ENCODE results near the gene POLR2J. TPM values are rescaled to one million over a fixed set of nuclear protein-coding genes. Genes with fewer than 3 reads are reported as not detected.

Gene POLR2J
- total and polyA plus RNA-seq, 2 experiments from 2014 or later, result 32.2 to 167 TPM

DNA sequence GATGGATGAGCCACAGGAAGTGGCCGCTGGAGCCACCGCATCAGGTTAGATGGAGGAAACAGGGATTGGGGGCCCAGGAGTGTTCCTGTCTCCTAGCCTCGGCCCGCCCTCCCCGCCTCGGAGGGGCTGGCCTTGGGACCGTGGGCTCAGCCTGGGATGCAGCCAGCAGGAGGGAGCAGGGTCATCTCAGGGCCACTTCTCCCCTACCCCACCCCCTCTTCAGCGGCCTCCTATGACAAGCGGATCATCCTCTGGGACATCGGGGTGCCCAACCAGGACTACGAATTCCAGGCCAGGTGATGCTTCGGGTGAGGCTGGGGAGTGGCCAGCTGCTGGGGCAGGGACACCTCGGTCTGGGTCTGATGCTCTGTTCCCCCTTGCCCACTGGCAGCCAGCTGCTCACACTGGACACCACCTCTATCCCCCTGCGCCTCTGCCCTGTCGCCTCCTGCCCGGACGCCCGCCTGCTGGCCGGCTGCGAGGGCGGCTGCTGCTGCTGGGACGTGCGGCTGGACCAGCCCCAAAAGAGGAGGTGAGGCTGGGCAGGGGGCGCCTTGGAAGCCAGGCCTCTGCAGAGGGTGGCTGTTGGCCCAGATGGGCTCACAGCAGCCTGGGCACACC is 9.3 kb downstream of the POLR2J start:
- no peak overlapping the region for H2AFZ ChIP-seq
- TF ChIP-seq, protein P1, sequence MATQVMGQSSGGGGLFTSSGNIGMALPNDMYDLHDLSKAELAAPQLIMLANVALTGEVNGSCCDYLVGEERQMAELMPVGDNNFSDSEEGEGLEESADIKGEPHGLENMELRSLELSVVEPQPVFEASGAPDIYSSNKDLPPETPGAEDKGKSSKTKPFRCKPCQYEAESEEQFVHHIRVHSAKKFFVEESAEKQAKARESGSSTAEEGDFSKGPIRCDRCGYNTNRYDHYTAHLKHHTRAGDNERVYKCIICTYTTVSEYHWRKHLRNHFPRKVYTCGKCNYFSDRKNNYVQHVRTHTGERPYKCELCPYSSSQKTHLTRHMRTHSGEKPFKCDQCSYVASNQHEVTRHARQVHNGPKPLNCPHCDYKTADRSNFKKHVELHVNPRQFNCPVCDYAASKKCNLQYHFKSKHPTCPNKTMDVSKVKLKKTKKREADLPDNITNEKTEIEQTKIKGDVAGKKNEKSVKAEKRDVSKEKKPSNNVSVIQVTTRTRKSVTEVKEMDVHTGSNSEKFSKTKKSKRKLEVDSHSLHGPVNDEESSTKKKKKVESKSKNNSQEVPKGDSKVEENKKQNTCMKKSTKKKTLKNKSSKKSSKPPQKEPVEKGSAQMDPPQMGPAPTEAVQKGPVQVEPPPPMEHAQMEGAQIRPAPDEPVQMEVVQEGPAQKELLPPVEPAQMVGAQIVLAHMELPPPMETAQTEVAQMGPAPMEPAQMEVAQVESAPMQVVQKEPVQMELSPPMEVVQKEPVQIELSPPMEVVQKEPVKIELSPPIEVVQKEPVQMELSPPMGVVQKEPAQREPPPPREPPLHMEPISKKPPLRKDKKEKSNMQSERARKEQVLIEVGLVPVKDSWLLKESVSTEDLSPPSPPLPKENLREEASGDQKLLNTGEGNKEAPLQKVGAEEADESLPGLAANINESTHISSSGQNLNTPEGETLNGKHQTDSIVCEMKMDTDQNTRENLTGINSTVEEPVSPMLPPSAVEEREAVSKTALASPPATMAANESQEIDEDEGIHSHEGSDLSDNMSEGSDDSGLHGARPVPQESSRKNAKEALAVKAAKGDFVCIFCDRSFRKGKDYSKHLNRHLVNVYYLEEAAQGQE (IDR thresholded peaks at IDR 0.05; ENCODE audit: unreplicated experiment), result no peak
- TF ChIP-seq NANOG (IDR thresholded peaks at IDR 0.05; ENCODE audit: borderline replicate concordance), result no peak
- no peak for TF ChIP-seq CREB1 (CRISPR knock-in tag; IDR thresholded peaks at IDR 0.05; ENCODE audit: low read depth)
- no peak for TF ChIP-seq EZH2 (IDR thresholded peaks at IDR 0.05; ENCODE audit: low read depth, unreplicated experiment)
- TF ChIP-seq, protein P2, sequence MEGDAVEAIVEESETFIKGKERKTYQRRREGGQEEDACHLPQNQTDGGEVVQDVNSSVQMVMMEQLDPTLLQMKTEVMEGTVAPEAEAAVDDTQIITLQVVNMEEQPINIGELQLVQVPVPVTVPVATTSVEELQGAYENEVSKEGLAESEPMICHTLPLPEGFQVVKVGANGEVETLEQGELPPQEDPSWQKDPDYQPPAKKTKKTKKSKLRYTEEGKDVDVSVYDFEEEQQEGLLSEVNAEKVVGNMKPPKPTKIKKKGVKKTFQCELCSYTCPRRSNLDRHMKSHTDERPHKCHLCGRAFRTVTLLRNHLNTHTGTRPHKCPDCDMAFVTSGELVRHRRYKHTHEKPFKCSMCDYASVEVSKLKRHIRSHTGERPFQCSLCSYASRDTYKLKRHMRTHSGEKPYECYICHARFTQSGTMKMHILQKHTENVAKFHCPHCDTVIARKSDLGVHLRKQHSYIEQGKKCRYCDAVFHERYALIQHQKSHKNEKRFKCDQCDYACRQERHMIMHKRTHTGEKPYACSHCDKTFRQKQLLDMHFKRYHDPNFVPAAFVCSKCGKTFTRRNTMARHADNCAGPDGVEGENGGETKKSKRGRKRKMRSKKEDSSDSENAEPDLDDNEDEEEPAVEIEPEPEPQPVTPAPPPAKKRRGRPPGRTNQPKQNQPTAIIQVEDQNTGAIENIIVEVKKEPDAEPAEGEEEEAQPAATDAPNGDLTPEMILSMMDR (conservative IDR thresholded peaks at IDR 0.05; ENCODE audit: low read depth in 2 of 2), result no peak
- TF ChIP-seq POLR2AphosphoS5 (IDR thresholded peaks at IDR 0.05; ENCODE audit: low read depth), result no peak
- TF ChIP-seq ETS1 (IDR thresholded peaks at IDR 0.05), result no peak
- TF ChIP-seq ZNF331 (CRISPR knock-in tag; IDR thresholded peaks at IDR 0.05; ENCODE audit: low read depth), result no peak
- TF ChIP-seq, protein P3, sequence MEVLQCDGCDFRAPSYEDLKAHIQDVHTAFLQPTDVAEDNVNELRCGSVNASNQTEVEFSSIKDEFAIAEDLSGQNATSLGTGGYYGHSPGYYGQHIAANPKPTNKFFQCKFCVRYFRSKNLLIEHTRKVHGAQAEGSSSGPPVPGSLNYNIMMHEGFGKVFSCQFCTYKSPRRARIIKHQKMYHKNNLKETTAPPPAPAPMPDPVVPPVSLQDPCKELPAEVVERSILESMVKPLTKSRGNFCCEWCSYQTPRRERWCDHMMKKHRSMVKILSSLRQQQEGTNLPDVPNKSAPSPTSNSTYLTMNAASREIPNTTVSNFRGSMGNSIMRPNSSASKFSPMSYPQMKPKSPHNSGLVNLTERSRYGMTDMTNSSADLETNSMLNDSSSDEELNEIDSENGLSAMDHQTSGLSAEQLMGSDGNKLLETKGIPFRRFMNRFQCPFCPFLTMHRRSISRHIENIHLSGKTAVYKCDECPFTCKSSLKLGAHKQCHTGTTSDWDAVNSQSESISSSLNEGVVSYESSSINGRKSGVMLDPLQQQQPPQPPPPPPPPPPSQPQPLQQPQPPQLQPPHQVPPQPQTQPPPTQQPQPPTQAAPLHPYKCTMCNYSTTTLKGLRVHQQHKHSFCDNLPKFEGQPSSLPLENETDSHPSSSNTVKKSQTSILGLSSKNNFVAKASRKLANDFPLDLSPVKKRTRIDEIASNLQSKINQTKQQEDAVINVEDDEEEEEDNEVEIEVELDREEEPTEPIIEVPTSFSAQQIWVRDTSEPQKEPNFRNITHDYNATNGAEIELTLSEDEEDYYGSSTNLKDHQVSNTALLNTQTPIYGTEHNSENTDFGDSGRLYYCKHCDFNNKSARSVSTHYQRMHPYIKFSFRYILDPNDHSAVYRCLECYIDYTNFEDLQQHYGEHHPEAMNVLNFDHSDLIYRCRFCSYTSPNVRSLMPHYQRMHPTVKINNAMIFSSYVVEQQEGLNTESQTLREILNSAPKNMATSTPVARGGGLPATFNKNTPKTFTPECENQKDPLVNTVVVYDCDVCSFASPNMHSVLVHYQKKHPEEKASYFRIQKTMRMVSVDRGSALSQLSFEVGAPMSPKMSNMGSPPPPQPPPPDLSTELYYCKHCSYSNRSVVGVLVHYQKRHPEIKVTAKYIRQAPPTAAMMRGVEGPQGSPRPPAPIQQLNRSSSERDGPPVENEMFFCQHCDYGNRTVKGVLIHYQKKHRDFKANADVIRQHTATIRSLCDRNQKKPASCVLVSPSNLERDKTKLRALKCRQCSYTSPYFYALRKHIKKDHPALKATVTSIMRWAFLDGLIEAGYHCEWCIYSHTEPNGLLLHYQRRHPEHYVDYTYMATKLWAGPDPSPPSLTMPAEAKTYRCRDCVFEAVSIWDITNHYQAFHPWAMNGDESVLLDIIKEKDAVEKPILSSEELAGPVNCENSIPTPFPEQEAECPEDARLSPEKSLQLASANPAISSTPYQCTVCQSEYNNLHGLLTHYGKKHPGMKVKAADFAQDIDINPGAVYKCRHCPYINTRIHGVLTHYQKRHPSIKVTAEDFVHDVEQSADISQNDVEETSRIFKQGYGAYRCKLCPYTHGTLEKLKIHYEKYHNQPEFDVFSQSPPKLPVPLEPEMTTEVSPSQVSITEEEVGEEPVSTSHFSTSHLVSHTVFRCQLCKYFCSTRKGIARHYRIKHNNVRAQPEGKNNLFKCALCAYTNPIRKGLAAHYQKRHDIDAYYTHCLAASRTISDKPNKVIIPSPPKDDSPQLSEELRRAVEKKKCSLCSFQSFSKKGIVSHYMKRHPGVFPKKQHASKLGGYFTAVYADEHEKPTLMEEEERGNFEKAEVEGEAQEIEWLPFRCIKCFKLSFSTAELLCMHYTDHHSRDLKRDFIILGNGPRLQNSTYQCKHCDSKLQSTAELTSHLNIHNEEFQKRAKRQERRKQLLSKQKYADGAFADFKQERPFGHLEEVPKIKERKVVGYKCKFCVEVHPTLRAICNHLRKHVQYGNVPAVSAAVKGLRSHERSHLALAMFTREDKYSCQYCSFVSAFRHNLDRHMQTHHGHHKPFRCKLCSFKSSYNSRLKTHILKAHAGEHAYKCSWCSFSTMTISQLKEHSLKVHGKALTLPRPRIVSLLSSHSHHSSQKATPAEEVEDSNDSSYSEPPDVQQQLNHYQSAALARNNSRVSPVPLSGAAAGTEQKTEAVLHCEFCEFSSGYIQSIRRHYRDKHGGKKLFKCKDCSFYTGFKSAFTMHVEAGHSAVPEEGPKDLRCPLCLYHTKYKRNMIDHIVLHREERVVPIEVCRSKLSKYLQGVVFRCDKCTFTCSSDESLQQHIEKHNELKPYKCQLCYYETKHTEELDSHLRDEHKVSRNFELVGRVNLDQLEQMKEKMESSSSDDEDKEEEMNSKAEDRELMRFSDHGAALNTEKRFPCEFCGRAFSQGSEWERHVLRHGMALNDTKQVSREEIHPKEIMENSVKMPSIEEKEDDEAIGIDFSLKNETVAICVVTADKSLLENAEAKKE (CRISPR knock-in tag; IDR thresholded peaks at IDR 0.05), result no peak
- no peak for TF ChIP-seq ZNF114 (CRISPR knock-in tag; IDR thresholded peaks at IDR 0.05)
- TF ChIP-seq STAT1 (IDR thresholded peaks at IDR 0.05; ENCODE audit: unreplicated experiment), result no peak
- TF ChIP-seq JUNB (IDR thresholded peaks at IDR 0.05; ENCODE audit: unreplicated experiment), result no peak
- no peak for TF ChIP-seq EZH2phosphoT487 (IDR thresholded peaks at IDR 0.05; ENCODE audit: unreplicated experiment)
- Mint-ChIP-seq H3K27ac (no peak overlapping the region), H3K4me1 (peaks cover 10% of the 10 kb centered on the region; the same call in 2 of the 3 replicates), H3K4me3 (no peak overlapping the region), H3K27me3 (ENCODE audit: insufficient read depth, low read depth, poor library complexity) (peaks cover 21% of the 10 kb centered on the region), H3K9me3 (no peaks in the 10 kb centered on the region; the same call in 2 of the 3 replicates), H3K36me3 (ENCODE audit: low read depth) (peaks cover 23% of the 10 kb centered on the region)
- no peaks in the 10 kb centered on the region for H3K9me2 ChIP-seq (ENCODE audit: insufficient read depth)
- ATAC-seq (no peak), DNase-seq (ENCODE audit: low spot score) (no peak)
- no peak overlapping the region for H3K4me2 ChIP-seq
- peaks cover 1% of the 10 kb centered on the region for H3K79me2 ChIP-seq (replicated peaks; ENCODE audit: insufficient read depth)
- no peaks in the 10 kb centered on the region for H3K36me3 ChIP-seq (ENCODE audit: insufficient read depth)
- peaks cover 6% of the 10 kb centered on the region; the same call in 1 of the 2 replicates for H3F3A ChIP-seq (replicated peaks; ENCODE audit: low read depth)
- H3K4me1 ChIP-seq (ENCODE audit: insufficient read depth), result 0 out of 2 replicates have a peak, but pooled peaks cover 6% of the 10 kb centered on the region
- H3K27me3 ChIP-seq (ENCODE audit: insufficient read depth), result no peaks in the 10 kb centered on the region
- H3K4me3 ChIP-seq, result no peak overlapping the region
- H3K27ac ChIP-seq (ENCODE audit: low read depth), result no peak overlapping the region
- peaks cover 4% of the 10 kb centered on the region; the same call in 1 of the 2 replicates for H4K20me1 ChIP-seq (replicated peaks; ENCODE audit: insufficient read depth)
